Duodenal mucosa (tissue), 2 donors: ENCODE results near the gene MYO1D.

Experiments used
- H3K27ac ChIP-seq: one replicate; pipeline ENCODE4 v1.7.0; 2013; ENCODE audit warnings: low read depth, low read length
- H3K27me3 ChIP-seq, 2 donors: one replicate each; pipeline ENCODE4 v1.7.0; 2013; ENCODE audit warnings: low read length in 2 of 2, control low read depth in 1 of 2; ENCODE audit not compliant: insufficient read depth in 2 of 2, control insufficient read depth in 1 of 2
- H3K36me3 ChIP-seq, 2 donors: one replicate each; pipeline ENCODE4 v1.7.0; 2013; ENCODE audit warnings: low read length in 2 of 2, control low read depth in 1 of 2; ENCODE audit not compliant: insufficient read depth in 2 of 2, control insufficient read depth in 1 of 2
- H3K4me1 ChIP-seq, 2 donors: one replicate each; pipeline ENCODE4 v1.7.0; 2013; ENCODE audit warnings: low read length in 2 of 2, control low read depth in 1 of 2; ENCODE audit not compliant: insufficient read depth in 2 of 2, control insufficient read depth in 1 of 2
- H3K4me3 ChIP-seq, 2 donors: one replicate each; pipeline ENCODE4 v1.7.0; 2013; ENCODE audit warnings: low read length in 2 of 2, low read depth in 1 of 2
- H3K9ac ChIP-seq, 2 donors: one replicate each; pipeline ENCODE4 v1.7.0; 2013; ENCODE audit warnings: low read length in 2 of 2, low read depth in 1 of 2
- H3K9me3 ChIP-seq, 2 donors: one replicate each; pipeline ENCODE4 v1.7.0; 2013; ENCODE audit warnings: low read length in 2 of 2, control low read depth in 1 of 2; ENCODE audit not compliant: control insufficient read depth in 1 of 2

The MYO1D gene

GRCh38 chr17:32628271-32629044 lies 248.5 kb downstream of the MYO1D start:
- Histone ChIP-seq H3K4me1 (no peaks in the 10 kb centered on the region), H3K9me3 (no peaks in the 10 kb centered on the region), H3K36me3 (peaks cover 0 to 8% of the 10 kb centered on the region in 2 donors), H3K4me3 (no peak overlapping the region), H3K9ac (no peak overlapping the region), H3K27me3 (no peaks in the 10 kb centered on the region), H3K27ac (no peak overlapping the region)

DNA sequence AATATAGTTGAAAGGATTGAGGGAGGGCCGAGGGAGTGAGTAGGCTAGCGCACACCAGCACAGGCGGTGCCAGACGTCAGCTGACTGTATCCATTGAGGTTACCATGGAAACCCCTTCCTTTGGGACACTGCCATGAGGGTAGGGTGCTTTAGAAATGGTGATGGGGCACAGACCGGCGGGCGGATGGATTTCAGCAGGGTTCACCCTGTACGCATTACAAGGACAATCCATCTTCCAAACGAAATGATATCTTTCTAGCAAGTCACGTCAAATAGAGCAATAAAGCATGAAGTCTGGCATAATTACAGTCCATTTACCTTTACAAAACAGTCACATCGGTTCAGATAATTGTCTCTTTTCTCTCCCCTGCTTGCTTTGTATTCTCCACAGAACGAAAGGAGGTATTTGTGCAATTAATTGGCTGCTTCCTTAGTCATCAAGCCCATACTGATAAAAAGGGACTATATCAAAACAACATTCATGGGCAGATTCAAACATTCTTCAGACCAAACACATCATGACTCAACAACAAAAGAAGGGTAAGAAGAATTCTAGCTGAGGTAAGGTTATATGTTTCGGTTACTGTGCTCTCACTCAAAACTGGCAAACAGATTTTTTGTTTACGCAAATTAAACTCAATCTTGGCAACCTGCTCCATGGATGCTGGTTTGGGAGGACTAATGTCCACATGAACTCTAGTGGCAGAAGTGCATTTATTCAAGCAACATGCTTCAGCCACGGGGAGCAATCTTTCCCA lies 249.5 kb downstream of the MYO1D start:
- H3K9ac ChIP-seq, result no peak overlapping the region
- no peak overlapping the region for H3K27ac ChIP-seq
- H3K4me3 ChIP-seq, result no peak overlapping the region

GRCh38 chr17:32626379-32626791 lies 250.5 kb downstream of the MYO1D start:
- Histone ChIP-seq H3K9ac (no peak overlapping the region), H3K27ac (no peak overlapping the region), H3K27me3 (no peaks in the 10 kb centered on the region)

More for the DNA sequence above, 249.5 kb downstream of the MYO1D start:
- no peaks in the 10 kb centered on the region for H3K9me3 ChIP-seq
- H3K4me1 ChIP-seq, result peaks cover 6% of the 10 kb centered on the region in 2 donors
- H3K27me3 ChIP-seq, result no peaks in the 10 kb centered on the region
- peaks cover 0 to 8% of the 10 kb centered on the region in 2 donors for H3K36me3 ChIP-seq

GRCh38 chr17:32625971-32626370 lies 251.0 kb downstream of the MYO1D start:
- peaks cover 6 to 7% of the 10 kb centered on the region in 2 donors for H3K4me1 ChIP-seq
- H3K27me3 ChIP-seq, result no peaks in the 10 kb centered on the region
- H3K36me3 ChIP-seq, result peaks cover 0 to 8% of the 10 kb centered on the region in 2 donors
- no peak overlapping the region for H3K4me3 ChIP-seq
- H3K9ac ChIP-seq, result no peak overlapping the region
- H3K9me3 ChIP-seq, result no peaks in the 10 kb centered on the region
- no peak overlapping the region for H3K27ac ChIP-seq

More at GRCh38 chr17:32626379-32626791, 250.5 kb downstream of the MYO1D start:
- no peaks in the 10 kb centered on the region for H3K9me3 ChIP-seq
- H3K36me3 ChIP-seq, result peaks cover 0 to 8% of the 10 kb centered on the region in 2 donors
- peaks cover 6 to 7% of the 10 kb centered on the region in 2 donors for H3K4me1 ChIP-seq
- H3K4me3 ChIP-seq, result no peak overlapping the region

DNA sequence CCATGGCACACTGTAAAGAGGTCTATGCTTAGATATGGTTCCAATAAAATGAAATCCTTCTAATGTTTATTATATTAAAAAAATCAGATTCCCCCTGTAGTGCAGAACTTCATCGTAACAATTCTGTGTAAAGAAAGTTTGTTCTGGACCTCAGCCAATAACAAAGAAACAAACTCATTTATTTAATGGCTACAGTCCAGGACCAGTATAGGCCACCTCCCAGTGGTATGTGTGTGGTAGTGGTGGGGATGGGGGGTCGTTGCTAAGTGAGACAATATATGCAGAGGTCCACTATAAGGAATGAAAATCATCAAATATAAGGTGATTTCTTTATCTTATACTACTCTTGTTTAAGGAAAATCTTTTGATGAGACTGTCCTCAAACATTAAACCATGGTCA lies 253.7 kb downstream of the MYO1D start:
- no peak overlapping the region for H3K4me3 ChIP-seq
- peaks cover 0 to 6% of the 10 kb centered on the region in 2 donors for H3K36me3 ChIP-seq
- H3K27ac ChIP-seq, result no peak overlapping the region
- H3K9me3 ChIP-seq, result no peaks in the 10 kb centered on the region
- no peak overlapping the region for H3K9ac ChIP-seq
- H3K4me1 ChIP-seq, result peaks cover 6 to 7% of the 10 kb centered on the region in 2 donors
- no peaks in the 10 kb centered on the region for H3K27me3 ChIP-seq

DNA sequence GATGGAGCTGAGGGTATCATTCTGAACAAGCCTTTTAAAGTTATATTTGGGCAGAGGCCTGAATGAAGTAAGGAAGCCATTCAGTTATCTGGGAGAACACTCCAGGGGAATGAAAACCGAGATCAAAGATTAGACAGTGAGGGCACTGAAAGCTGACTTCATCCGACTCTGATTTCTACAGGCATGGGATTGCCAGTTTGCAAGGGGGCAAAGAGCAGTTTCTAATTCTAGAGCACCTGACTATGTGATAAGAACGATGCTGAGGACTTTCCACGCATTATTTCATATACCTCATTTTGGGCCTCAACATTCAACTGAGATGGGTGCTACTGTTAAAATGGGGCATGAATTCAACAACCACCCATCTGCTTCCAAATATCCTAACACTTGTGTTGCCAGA lies 254.4 kb downstream of the MYO1D start:
- no peaks in the 10 kb centered on the region for H3K27me3 ChIP-seq
- peaks cover 6 to 7% of the 10 kb centered on the region in 2 donors for H3K4me1 ChIP-seq
- no peaks in the 10 kb centered on the region for H3K9me3 ChIP-seq
- peaks cover 0 to 6% of the 10 kb centered on the region in 2 donors for H3K36me3 ChIP-seq
- H3K4me3 ChIP-seq, result no peak overlapping the region
- H3K9ac ChIP-seq, result no peak overlapping the region
- no peak overlapping the region for H3K27ac ChIP-seq

DNA sequence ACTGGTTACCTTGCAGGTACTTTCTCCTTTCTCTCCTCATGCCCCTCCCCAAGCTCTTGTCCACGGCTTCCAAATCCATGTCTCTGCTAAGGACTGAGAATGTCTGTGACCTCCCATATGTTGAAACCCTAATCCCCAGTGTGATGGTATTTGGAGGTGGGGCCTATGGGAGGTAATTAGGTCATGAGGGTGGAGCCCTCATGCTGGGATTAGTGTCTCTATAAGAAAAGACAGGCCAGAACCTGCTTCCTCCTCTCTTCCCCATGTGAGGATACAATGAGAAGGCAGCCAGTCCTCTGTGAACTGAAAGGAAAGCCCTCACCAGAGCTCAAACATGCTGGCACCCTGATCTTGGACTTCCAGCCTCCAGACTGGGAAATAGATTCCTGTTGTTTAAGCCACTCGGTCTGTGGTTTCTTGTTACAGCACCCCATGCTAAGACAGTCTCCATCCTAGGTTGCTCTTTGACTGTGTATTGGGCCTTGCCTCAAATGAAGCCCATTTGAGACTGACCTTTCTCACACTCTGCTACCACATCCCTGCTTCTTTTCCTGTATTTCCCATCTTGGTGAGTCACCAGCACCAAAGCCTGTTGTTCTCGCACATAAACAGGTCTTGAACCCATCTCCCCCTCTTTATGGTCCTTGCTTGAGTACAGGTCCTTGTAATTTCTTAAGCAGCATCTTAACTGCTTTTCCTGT lies 255.2 kb downstream of the MYO1D start:
- no peak overlapping the region for H3K4me3 ChIP-seq
- H3K27me3 ChIP-seq, result no peaks in the 10 kb centered on the region
- peaks cover 6 to 7% of the 10 kb centered on the region in 2 donors for H3K4me1 ChIP-seq
- peaks cover 0 to 3% of the 10 kb centered on the region in 2 donors for H3K36me3 ChIP-seq
- H3K9me3 ChIP-seq, result no peaks in the 10 kb centered on the region
- H3K9ac ChIP-seq, result no peak overlapping the region
- no peak overlapping the region for H3K27ac ChIP-seq

DNA sequence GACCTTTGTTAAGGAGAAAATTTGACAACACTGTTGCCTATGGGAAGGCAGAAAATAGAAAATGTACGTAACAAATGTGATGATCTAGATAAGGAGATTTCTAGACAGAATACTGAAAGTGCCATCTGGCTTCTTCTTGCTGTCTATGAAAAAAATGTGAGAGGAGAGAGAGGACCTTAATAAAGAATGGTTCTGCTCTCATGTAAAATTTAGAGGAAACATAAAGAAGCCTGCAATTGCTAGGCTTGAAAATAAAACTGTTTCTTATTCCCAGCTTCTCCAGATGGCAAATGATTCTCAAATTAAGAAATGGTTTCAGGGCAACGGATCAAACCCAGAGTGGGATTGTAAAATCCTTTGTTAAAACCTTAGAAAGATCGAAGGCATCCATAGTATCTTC lies 261.6 kb downstream of the MYO1D start:
- H3K4me3 ChIP-seq, result no peak overlapping the region
- no peaks in the 10 kb centered on the region for H3K27me3 ChIP-seq
- H3K4me1 ChIP-seq, result no peaks in the 10 kb centered on the region
- no peak overlapping the region for H3K9ac ChIP-seq
- H3K9me3 ChIP-seq, result no peaks in the 10 kb centered on the region
- no peaks in the 10 kb centered on the region for H3K36me3 ChIP-seq
- no peak overlapping the region for H3K27ac ChIP-seq

GRCh38 chr17:32610943-32611342 lies 266.0 kb downstream of the MYO1D start:
- Histone ChIP-seq H3K36me3 (no peaks in the 10 kb centered on the region), H3K27ac (no peak overlapping the region), H3K9ac (no peak overlapping the region), H3K4me1 (no peaks in the 10 kb centered on the region), H3K4me3 (no peak overlapping the region), H3K9me3 (no peaks in the 10 kb centered on the region), H3K27me3 (no peaks in the 10 kb centered on the region)
